Stimulated activated CD4-positive, alpha-beta T cell treated with anti-CD3 and anti-CD28 coated beads, Interleukin-12 subunit alpha, Interleukin-12 subunit beta, amount 100 ng/mL, for 48 hours (primary cell): ENCODE results near the gene PDE6B.
"Not testable (repeated sequence)": the region's sequence is repeated elsewhere in the genome, so short reads cannot be mapped to it uniquely, and the experiment has no call there.

ENCODE experiments used
- DNase-seq, 3 donors: peaks; one replicate each; pipeline ENCODE4 v3.0.0-alpha.2; 2020; ENCODE audit warnings: low read depth in 2 of 3, low spot score in 1 of 3

Gene PDE6B

GRCh38 chr4:622071-622995 is 3.0 kb upstream of the PDE6B start:
- DNase-seq = no peak

- DNase-seq = no peak
Measured at GRCh38 chr4:622996-623913, 2.1 kb upstream of the PDE6B start.

- no peak for DNase-seq
Measured at GRCh38 chr4:623914-624566, 1.3 kb upstream of the PDE6B start.

DNA sequence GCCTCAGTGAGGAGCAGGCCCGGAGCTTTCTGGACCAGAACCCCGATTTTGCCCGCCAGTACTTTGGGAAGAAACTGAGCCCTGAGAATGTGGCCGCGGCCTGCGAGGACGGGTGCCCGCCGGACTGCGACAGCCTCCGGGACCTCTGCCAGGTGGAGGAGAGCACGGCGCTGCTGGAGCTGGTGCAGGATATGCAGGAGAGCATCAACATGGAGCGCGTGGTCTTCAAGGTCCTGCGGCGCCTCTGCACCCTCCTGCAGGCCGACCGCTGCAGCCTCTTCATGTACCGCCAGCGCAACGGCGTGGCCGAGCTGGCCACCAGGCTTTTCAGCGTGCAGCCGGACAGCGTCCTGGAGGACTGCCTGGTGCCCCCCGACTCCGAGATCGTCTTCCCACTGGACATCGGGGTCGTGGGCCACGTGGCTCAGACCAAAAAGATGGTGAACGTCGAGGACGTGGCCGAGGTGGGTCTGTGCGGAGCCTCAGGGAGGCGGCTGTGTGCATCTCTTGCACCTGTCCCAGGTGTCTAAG is 323 bp downstream of the PDE6B start:
- no peak for DNase-seq

DNA sequence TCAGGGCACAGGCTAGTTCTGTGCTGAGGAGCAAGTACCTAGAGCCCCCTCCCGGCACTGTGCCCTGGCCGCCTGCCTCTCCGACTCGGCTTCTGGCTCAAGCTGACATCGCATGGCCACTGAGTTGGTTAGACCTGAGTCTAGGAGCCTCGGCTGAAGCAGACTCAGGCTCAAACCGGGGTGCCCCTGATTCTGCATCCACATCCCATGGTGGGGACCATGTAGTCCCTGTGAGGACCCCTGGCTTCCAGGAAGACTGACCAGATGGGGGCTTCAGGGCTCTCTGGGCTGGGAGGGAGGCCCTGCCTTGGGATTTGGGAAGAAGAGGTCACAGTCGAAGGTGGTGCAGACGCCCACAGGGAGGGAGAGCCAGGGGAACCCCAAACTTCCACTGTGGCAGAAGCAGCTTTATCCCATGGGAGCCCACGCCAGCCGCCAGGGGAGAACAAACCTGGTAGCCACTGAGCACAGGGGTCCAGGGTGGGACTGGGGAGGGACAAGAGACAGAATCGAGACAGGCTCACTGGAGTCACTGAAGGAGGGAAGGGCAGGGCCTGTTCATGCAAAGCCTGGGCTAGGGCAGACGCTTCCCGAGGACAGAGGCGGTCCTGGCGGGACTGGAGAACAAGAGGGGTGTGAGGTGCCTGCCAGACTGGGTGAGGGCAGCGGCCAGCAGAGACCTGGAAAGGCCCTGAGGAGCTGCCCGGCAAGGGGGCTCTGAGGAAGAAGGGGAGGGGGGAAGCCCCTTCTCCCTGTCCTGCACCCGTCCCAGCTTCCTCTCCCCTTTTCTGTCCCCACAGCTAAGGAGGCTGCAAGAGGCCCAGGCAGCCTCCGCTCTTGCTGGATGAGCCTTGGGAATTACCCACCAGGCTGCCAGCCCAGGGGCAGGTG is 1.1 kb downstream of the PDE6B start:
- DNase-seq = no peak

DNA sequence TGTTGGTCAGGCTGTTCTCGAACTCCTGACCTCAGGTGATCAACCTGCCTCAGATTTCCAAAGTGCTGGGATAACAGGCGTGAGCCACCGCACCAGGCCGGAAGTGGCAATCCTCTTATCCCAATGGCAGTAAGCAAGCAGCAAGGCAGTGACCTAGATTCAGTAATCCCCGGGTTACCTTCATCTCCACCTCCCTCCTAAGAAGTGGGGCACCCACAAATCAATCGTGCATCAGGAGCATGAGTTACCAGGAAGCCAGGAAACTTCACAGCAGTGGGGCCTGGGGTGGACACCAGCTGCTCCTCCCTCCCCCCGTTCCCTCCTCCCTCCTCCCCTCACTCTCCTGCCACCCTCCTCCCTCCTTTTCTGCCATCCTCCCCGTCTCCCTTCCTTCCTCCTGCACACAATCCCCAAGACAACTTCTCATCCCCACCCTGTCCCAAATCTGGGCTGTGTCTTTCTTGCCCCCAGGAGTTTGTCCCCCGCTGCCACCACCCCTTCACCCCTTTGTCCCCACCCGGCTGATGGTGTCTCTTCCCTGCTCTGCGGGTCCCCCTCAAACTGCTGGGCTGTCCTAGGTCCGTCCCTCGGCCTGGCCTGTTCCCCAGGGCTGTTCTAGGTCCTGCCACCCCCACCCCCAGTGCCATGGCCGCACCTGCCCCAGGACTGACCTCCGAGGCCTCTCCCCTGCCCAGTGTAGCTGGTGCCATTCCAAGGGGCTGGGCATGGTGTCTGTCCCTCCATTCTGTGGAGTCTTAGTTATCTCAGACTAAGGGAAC is 2.2 kb downstream of the PDE6B start:
- no peak for DNase-seq

GRCh38 chr4:628311-628741 is 3.0 kb downstream of the PDE6B start:
- DNase-seq = no peak

GRCh38 chr4:628821-629635 is 3.7 kb downstream of the PDE6B start:
- DNase-seq = no peak

- no peak for DNase-seq
Measured at GRCh38 chr4:629636-629914, 4.2 kb downstream of the PDE6B start.

DNA sequence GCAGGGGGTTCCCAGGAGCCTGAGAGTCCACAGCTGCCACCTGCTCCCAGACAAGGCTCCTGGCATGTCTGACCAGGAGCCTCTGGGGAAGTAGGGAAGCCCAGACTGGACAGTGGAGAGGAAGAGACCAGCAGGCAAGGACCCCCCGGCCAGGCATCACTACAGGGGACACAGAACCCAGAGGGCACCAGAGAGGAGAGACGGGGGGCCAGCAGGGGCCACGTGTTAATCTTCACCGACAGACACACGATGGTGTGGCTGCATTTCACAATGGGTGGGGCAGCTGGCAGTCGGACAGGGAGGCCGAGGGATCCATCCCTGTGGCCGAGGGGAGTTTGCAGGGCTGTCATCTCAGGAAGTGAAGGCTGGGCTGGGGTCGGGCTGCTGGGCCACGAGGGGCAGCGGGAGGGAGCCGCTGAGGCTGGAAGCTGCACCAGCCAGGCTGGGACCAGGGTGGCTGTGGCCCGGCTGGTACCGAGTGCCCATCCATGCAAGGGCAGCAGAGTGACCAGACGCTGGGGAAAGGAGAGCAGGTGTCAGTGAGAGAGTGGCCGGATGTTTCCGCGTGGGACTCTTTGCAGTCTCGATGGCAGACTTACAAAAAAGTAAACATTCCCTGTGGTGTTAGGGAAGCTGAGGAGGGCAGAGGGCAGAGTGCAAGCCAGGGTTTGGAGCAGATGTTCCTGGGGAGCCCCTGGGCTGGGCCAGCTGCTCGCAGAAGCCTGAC is 4.7 kb downstream of the PDE6B start:
- DNase-seq = no peak

DNA sequence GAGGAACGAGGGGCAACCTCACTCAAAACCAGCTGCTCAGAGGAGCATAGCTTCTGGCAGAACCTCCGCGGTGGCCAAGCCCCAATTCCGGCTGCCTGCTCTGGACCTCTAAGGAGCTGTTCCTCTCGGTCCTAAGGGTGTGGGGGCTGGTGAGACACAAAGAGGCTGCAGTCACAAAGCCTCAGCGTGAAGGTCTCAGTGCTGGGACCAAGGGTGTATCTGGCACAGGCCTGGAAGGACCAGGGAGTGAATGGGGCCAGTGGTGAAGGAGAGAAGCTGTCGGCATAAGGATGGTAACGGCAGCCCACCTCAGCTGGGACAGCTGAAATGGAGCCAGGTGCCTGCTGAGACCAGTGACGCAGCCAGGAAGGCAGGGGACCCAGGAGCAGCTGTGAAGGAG is 5.3 kb downstream of the PDE6B start:
- no peak for DNase-seq

- DNase-seq = no peak
Measured at GRCh38 chr4:632196-632790, 6.9 kb downstream of the PDE6B start.

GRCh38 chr4:632926-633325 is 7.6 kb downstream of the PDE6B start:
- no peak for DNase-seq

- no peak for DNase-seq
Measured at GRCh38 chr4:633406-633805, 8.0 kb downstream of the PDE6B start.

DNA sequence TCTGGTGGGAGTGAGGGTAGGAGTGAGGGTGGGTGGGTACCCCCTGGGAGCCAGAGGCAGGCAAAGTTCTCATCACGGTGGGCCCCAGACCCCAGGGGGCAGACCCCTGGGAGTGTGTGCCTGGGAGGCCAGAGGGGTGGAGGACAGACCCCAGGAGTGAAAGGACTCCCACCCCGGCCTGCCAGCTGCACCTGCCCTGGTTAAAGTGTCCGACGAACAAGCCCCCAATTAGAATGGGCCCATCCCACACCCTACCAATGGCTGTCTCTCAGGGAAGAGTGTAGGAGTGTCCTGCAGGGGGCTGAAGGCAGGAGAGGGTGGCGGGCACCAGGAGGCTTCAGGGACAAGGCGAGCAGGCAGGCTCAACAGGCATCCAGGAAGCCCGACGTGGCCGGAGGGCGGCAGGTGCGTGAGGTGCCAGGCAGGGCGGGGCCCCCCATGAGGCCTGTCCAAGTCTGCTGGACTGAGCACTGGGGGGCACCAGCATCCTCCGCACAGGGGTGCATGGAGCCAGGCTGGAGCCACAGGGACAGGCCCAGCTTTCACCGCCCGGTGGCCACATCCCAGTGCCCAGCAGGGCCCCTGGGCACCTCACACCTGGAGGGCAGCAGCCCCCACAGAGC is 8.7 kb downstream of the PDE6B start:
- no peak for DNase-seq

GRCh38 chr4:634599-634985 is 9.2 kb downstream of the PDE6B start:
- DNase-seq = no peak

- not testable (repeated sequence) for DNase-seq
Measured at GRCh38 chr4:635066-635835, 9.9 kb downstream of the PDE6B start.
